Mesothelial cell of epicardium (in vitro differentiated cells): ENCODE measurements around the gene MACROD2. TPM values are rescaled to one million over a fixed set of nuclear protein-coding genes. Genes with fewer than 3 reads are reported as not detected.

Experiments
- DNase-seq, 2 experiments: peaks; one replicate each; pipeline ENCODE4 v3.0.0; 2021; ENCODE audit warnings: low spot score in 2 of 2; ENCODE audit not compliant: unreplicated experiment in 2 of 2
- H3K27ac Mint-ChIP-seq: 2 replicates; pipeline ENCODE4 v1.8.0; 2021; ENCODE audit warnings: mixed read lengths
- H3K27me3 Mint-ChIP-seq: 2 replicates; pipeline ENCODE4 v1.8.0; 2021; ENCODE audit warnings: low read depth, mixed read lengths
- H3K36me3 Mint-ChIP-seq: 2 replicates; pipeline ENCODE4 v1.8.0; 2021; ENCODE audit warnings: mixed read lengths
- H3K4me1 Mint-ChIP-seq: 2 replicates; pipeline ENCODE4 v1.8.0; 2021; ENCODE audit warnings: mixed read lengths
- H3K4me3 Mint-ChIP-seq: 2 replicates; pipeline ENCODE4 v1.8.0; 2021; ENCODE audit warnings: mild to moderate bottlenecking, moderate library complexity, mixed read lengths
- H3K9me3 Mint-ChIP-seq: 2 replicates; pipeline ENCODE4 v1.8.0; 2021; ENCODE audit warnings: mixed read lengths
- total RNA-seq: library from RNA; stranded (reverse); gene quantifications from 3 replicates; pipeline ENCODE4 v1.2.1, GENCODE V29; 2021
- TF ChIP-seq, protein P1 (sequence below): fragments of 200-600 bp; sonication (generic); IDR thresholded peaks from one replicate; pipeline ENCODE4 v1.5.0; 2021; ENCODE audit warnings: antibody characterized with exemption; ENCODE audit not compliant: unreplicated experiment

The MACROD2 gene
- total RNA-seq, 1 donor from 2014 or later, result 10.0 TPM

DNA sequence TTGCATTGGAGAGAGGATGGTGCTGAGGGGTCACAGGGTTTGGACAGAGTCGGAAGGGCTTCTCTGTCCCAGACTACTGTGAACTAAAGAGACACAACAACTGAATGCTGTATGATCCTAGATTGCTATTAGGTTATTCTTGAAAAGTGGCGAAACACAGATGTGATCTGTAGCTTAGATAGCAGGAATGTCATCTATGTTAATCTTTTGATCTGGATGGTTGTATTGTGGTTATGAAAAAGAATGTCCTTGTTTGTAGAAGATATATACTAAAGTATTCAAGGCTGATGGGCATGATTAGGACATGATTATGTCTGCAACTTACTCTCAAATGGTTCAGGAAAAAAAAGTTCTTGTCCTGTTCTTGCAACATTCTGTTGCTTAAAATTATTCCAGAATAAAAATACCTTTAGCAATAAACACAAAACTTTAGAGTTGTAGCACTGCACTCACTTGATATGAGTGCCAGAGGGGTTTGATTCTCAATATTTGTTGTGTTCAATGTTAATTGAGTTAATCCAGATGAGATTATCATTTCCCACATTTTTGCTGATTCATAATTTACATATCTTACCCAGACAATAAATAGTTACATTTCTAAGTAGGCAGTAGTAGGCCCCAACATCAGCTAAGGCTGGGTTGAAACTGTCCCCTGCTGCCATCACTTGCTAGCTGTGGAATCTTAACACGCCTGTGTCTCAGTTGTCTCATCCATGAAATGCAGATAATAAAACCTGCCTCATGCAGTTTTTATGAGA, 1932.8 kb downstream of the MACROD2 start:
- no peaks in the 10 kb centered on the region for H3K36me3 Mint-ChIP-seq
- TF ChIP-seq, protein P1, sequence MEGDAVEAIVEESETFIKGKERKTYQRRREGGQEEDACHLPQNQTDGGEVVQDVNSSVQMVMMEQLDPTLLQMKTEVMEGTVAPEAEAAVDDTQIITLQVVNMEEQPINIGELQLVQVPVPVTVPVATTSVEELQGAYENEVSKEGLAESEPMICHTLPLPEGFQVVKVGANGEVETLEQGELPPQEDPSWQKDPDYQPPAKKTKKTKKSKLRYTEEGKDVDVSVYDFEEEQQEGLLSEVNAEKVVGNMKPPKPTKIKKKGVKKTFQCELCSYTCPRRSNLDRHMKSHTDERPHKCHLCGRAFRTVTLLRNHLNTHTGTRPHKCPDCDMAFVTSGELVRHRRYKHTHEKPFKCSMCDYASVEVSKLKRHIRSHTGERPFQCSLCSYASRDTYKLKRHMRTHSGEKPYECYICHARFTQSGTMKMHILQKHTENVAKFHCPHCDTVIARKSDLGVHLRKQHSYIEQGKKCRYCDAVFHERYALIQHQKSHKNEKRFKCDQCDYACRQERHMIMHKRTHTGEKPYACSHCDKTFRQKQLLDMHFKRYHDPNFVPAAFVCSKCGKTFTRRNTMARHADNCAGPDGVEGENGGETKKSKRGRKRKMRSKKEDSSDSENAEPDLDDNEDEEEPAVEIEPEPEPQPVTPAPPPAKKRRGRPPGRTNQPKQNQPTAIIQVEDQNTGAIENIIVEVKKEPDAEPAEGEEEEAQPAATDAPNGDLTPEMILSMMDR, result no peak
- no peaks in the 10 kb centered on the region for H3K9me3 Mint-ChIP-seq
- DNase-seq, result no peak
- peak overlapping the region; percentile 8 for H3K27ac Mint-ChIP-seq
- no peak overlapping the region for H3K4me3 Mint-ChIP-seq
- H3K4me1 Mint-ChIP-seq, result peaks cover 34% of the 10 kb centered on the region
- no peaks in the 10 kb centered on the region for H3K27me3 Mint-ChIP-seq

GRCh38 chr20:15928946-15929345, 1933.6 kb downstream of the MACROD2 start:
- no peak for DNase-seq
- Mint-ChIP-seq H3K9me3 (no peaks in the 10 kb centered on the region), H3K36me3 (no peaks in the 10 kb centered on the region), H3K4me3 (no peak overlapping the region), H3K27me3 (no peaks in the 10 kb centered on the region), H3K4me1 (peaks cover 34% of the 10 kb centered on the region), H3K27ac (no peak overlapping the region)
- TF ChIP-seq, protein P1, result no peak

DNA sequence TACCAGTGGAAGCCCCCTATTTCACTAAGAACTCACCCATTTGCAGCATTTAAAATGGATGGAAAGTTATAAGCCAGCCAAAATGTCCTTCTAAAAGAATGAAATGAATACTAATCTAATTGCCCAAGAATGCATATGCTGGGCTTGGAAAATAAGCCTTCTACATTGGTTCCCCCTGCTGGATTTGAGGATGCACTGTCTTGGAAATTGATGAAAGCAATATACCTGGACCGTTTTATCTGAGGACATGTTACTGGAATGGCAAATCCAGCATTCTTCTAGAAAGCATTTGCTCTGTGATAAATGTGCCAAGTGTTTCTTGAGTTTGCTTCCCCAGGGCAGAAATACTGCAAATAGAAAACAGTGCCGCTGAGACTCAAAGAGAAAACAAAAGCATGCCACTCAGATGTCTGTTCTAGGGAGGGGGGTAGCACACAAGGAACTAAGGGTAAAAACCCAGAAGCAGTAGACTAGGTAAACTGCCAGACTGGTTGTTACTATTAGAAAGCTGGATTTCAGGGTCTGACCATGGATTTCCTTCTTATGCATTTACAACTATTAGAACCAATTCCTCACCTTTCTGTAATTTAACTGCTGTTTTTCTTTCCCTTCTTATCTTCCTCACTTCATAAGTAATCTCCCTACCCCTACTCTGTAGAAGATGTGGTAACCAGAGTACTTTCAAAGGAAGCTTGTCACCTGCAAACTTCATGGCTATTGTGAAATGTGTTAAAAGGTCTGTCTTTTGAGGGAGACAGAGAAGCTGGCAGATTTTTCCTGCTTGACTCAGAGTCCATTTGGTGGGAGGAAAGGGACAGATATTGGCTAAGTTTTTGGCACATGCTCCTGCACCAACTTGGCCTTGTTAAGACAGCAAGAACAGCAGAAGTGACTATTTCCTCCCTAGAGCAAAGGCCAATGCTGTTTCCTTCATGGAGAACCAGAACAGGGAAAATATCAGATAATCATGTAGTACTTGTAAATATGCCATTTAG, 1935.3 kb downstream of the MACROD2 start:
- TF ChIP-seq, protein P1, result peak; percentile 69
- Mint-ChIP-seq H3K27ac (peak overlapping the region; percentile 22), H3K27me3 (no peaks in the 10 kb centered on the region), H3K4me3 (no peak overlapping the region), H3K9me3 (no peaks in the 10 kb centered on the region), H3K36me3 (no peaks in the 10 kb centered on the region), H3K4me1 (peaks cover 34% of the 10 kb centered on the region)
- no peak for DNase-seq

DNA sequence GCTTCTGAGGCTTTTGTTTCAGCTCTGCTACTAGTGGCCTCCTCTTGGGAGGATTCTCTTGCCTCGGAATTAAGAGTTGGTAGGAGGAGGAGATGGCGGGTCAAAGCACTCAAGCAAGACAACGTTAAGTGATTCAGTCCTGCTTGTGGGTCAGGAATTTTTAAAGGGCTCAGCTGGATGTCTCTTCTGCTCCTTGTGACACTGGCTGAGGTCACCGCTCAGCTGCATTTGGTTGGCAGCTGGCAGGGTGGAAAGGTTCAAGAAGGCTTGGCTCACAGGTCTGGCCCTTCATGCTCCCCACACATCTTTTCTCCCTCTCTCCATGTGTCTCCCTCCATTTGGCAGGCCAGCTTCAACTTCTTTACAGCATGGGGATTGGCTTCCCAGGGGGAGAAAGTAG, 1936.6 kb downstream of the MACROD2 start:
- Mint-ChIP-seq H3K36me3 (no peaks in the 10 kb centered on the region), H3K4me3 (no peak overlapping the region), H3K4me1 (peaks cover 28% of the 10 kb centered on the region), H3K27me3 (no peaks in the 10 kb centered on the region), H3K9me3 (no peaks in the 10 kb centered on the region), H3K27ac (no peak overlapping the region)
- TF ChIP-seq, protein P1, result no peak
- DNase-seq, result no peak

GRCh38 chr20:15937179-15937578, 1941.9 kb downstream of the MACROD2 start:
- TF ChIP-seq, protein P1, result no peak

More at GRCh38 chr20:15937179-15937578, 1941.9 kb downstream of the MACROD2 start:
- H3K27me3 Mint-ChIP-seq, result no peaks in the 10 kb centered on the region
- no peaks in the 10 kb centered on the region for H3K4me1 Mint-ChIP-seq
- no peak for DNase-seq
- peaks cover 12% of the 10 kb centered on the region for H3K36me3 Mint-ChIP-seq
- no peak overlapping the region for H3K4me3 Mint-ChIP-seq
- H3K9me3 Mint-ChIP-seq, result peaks cover 22% of the 10 kb centered on the region
- H3K27ac Mint-ChIP-seq, result no peak overlapping the region
